HepG2 (cell line): ENCODE data around the gene ARHGAP33. TPM values are rescaled to one million over a fixed set of nuclear protein-coding genes. Genes with fewer than 3 reads are reported as not detected.

Experiments
- BRD4 ChIP-seq: sonication (generic); formaldehyde crosslinking; IDR thresholded peaks from 2 replicates; pipeline ENCODE4 v1.4.0; 2020; ENCODE audit warnings: missing genetic modification reagents
- EP300 ChIP-seq, 3 experiments: sonication (generic) in 1 of 3; formaldehyde crosslinking in 1 of 3; IDR thresholded peaks; 2 replicates each; pipeline versions ENCODE4 v1.5.1 to v1.6.1; 2011 to 2020; ENCODE audit warnings: low read depth in 2 of 3, low read length in 2 of 3, borderline replicate concordance in 1 of 3, improper control_type of control experiment in 1 of 3, mild to moderate bottlenecking in 1 of 3, missing genetic modification reagents in 1 of 3, moderate library complexity in 1 of 3
- FOXA3 ChIP-seq: IDR thresholded peaks from 2 replicates; pipeline ENCODE4 v1.6.1; 2016; ENCODE audit warnings: missing genetic modification reagents, missing compliant biosample characterization
- GABPA ChIP-seq, 2 experiments: IDR thresholded peaks; 2 replicates each; pipeline ENCODE4 v1.6.1; 2011 to 2016; ENCODE audit warnings: low read depth in 2 of 2, low read length in 1 of 2, missing biosample characterization in 1 of 2, missing genetic modification characterization in 1 of 2
- GABPB1 ChIP-seq: IDR thresholded peaks from 2 replicates; pipeline ENCODE4 v1.6.1; 2016; ENCODE audit warnings: mild to moderate bottlenecking, missing genetic modification reagents, moderate library complexity, missing compliant biosample characterization
- MEIS2 ChIP-seq: sonication (generic); formaldehyde crosslinking; IDR thresholded peaks from 2 replicates; pipeline ENCODE4 v1.9.0; 2021; ENCODE audit warnings: mild to moderate bottlenecking, missing genetic modification reagents
- RXRA ChIP-seq: sonication (generic); formaldehyde crosslinking; IDR thresholded peaks from 2 replicates; pipeline ENCODE4 v1.5.1; 2020; ENCODE audit warnings: missing genetic modification reagents
- TEAD3 ChIP-seq: optimal IDR thresholded peaks from 2 replicates; pipeline ENCODE3; 2016; ENCODE audit warnings: borderline replicate concordance
- ZBTB7B ChIP-seq: sonication (generic); formaldehyde crosslinking; IDR thresholded peaks from 2 replicates; pipeline ENCODE4 v1.4.0; 2020; ENCODE audit warnings: missing genetic modification reagents
- ZFY ChIP-seq: sonication (generic); formaldehyde crosslinking; IDR thresholded peaks from 2 replicates; pipeline ENCODE4 v1.4.0; 2020; ENCODE audit warnings: missing genetic modification reagents
- ZNF30 ChIP-seq: sonication (generic); formaldehyde crosslinking; IDR thresholded peaks from 2 replicates; pipeline ENCODE4 v1.5.0; 2020; ENCODE audit warnings: mild to moderate bottlenecking, missing genetic modification reagents
- ZNF792 ChIP-seq: IDR thresholded peaks from 2 replicates; pipeline ENCODE4 v1.6.1; 2016
- ZSCAN20 ChIP-seq: sonication (generic); formaldehyde crosslinking; IDR thresholded peaks from 2 replicates; pipeline ENCODE4 v1.4.0; 2020; ENCODE audit warnings: missing genetic modification reagents, mild to moderate bottlenecking, borderline replicate concordance
- ZSCAN9 ChIP-seq: IDR thresholded peaks from 2 replicates; pipeline ENCODE4 v1.6.1; 2016; ENCODE audit warnings: borderline replicate concordance
- polyA plus RNA-seq, 8 experiments: library from polyadenylated mRNA; depleted of rRNA in 3 of 8; stranded (reverse) in 7 of 8; unstranded in 1 of 8; fragments of >200 nt; fragmentation: Illumina TruSeq in 4 of 8; extraction: Trizol in 4 of 8; gene quantifications; 2 replicates each; pipeline versions ENCODE4 v1.2.1 to v1.2.3, GENCODE V29; 2011 to 2016; ENCODE audit warnings: low read depth in 4 of 8, missing spikeins in 1 of 8, mixed read lengths in 1 of 8; ENCODE audit not compliant: insufficient read depth in 1 of 8
- total RNA-seq, 5 experiments: library from RNA; depleted of rRNA; stranded (reverse); fragments of >200 nt; fragmentation: Illumina TruSeq; extraction: Trizol; gene quantifications; 2 replicates each; pipeline ENCODE4 v1.2.3, GENCODE V29; 2016; ENCODE audit warnings: low read depth in 1 of 5
- TF ChIP-seq, protein P1 (sequence below): IDR thresholded peaks from 2 replicates; pipeline ENCODE4 v1.4.0; 2020; ENCODE audit warnings: mild to moderate bottlenecking, missing genetic modification reagents
- TF ChIP-seq, protein P2 (sequence below): sonication (generic); formaldehyde crosslinking; IDR thresholded peaks from 2 replicates; pipeline ENCODE4 v1.4.0; 2020; ENCODE audit warnings: missing genetic modification reagents
- TF ChIP-seq, protein P3 (sequence below): sonication (generic); formaldehyde crosslinking; IDR thresholded peaks from 2 replicates; pipeline ENCODE4 v1.5.0; 2020; ENCODE audit warnings: mild to moderate bottlenecking, missing genetic modification reagents, borderline replicate concordance
- TF ChIP-seq, protein P4 (sequence below): sonication (generic); IDR thresholded peaks from 2 replicates; pipeline ENCODE4 v1.6.1; 2016; ENCODE audit warnings: low read depth, borderline replicate concordance

The ARHGAP33 gene
- total and polyA plus RNA-seq, 2 of the 13 experiments (the other 11 are each of a cell fraction or from before 2014, with no cell fraction given), result 1.3 to 2.7 TPM

DNA sequence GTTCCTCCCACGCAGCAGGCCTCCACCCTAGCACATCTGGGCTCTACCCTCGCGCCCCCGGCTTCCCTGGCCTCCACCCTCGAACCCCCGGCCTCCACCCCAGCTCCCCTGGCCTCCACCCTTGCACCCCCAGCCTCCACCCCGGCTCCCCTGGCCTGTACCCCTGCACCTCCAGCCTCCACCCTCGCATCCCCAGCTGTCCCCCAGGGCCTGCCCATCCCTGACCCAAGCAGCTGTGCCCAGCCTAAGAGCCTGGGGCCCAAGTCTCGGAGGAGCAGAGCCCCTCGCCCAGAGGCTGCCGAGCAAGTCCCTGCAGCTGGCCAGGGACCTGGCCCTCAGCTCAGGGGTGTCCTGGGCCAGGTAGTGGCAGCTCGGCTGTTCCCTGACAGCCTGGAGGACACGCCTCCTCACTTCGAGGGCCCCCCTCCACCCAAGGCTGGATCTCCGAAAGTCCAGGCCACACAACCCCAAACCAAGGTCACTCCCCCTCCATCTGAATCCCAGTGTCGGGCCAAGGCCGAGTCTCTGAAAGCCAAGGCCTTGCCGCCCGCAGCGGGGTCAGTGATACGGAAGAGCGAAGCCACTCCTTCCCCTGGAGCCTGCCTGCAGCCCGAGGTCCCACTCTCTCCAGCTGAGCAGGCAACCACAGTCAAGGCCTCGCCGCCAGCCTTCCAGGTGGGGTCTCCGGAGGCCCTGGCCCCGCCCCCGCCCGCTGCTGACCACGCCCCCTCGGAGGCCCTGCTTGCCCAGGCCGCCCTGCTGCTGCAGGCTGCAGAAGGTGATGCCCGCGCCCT lies 7.9 kb upstream of the ARHGAP33 start (continued):
- TF ChIP-seq, protein P1, sequence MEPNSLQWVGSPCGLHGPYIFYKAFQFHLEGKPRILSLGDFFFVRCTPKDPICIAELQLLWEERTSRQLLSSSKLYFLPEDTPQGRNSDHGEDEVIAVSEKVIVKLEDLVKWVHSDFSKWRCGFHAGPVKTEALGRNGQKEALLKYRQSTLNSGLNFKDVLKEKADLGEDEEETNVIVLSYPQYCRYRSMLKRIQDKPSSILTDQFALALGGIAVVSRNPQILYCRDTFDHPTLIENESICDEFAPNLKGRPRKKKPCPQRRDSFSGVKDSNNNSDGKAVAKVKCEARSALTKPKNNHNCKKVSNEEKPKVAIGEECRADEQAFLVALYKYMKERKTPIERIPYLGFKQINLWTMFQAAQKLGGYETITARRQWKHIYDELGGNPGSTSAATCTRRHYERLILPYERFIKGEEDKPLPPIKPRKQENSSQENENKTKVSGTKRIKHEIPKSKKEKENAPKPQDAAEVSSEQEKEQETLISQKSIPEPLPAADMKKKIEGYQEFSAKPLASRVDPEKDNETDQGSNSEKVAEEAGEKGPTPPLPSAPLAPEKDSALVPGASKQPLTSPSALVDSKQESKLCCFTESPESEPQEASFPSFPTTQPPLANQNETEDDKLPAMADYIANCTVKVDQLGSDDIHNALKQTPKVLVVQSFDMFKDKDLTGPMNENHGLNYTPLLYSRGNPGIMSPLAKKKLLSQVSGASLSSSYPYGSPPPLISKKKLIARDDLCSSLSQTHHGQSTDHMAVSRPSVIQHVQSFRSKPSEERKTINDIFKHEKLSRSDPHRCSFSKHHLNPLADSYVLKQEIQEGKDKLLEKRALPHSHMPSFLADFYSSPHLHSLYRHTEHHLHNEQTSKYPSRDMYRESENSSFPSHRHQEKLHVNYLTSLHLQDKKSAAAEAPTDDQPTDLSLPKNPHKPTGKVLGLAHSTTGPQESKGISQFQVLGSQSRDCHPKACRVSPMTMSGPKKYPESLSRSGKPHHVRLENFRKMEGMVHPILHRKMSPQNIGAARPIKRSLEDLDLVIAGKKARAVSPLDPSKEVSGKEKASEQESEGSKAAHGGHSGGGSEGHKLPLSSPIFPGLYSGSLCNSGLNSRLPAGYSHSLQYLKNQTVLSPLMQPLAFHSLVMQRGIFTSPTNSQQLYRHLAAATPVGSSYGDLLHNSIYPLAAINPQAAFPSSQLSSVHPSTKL, result peak; percentile 48
- TF ChIP-seq FOXA3 (CRISPR knock-in tag) (0 out of 2 replicates have a peak, but pooled peaks have one; percentile 18), ZBTB7B (CRISPR knock-in tag) (peak; percentile 61; the same call in 1 of the 2 replicates), EP300 (IDR thresholded peaks at IDR 0.05; ENCODE audit: low read depth in 2 of 2, low read length in 2 of 2) (0 out of 4 replicates have a peak, but pooled peaks of 1 of the 2 experiments have one; percentile 6), EP300 (CRISPR knock-in tag; IDR thresholded peaks at IDR 0.05; ENCODE audit: borderline replicate concordance) (no peak), MEIS2 (CRISPR knock-in tag) (peak; percentile 28; the same call in 1 of the 2 replicates), RXRA (peak; percentile 56; the same call in 1 of the 2 replicates), GABPB1 (CRISPR knock-in tag) (peak; percentile 41; the same call in 1 of the 2 replicates), TEAD3 (no peak), ZSCAN9 (CRISPR knock-in tag) (peak; percentile 25; the same call in 1 of the 2 replicates), ZNF30 (CRISPR knock-in tag) (no peak), BRD4 (CRISPR knock-in tag) (no peak), ZFY (CRISPR knock-in tag) (peak; percentile 57; the same call in 1 of the 2 replicates), ZSCAN20 (no peak), ZNF792 (CRISPR knock-in tag) (0 out of 2 replicates have a peak, but pooled peaks have one; percentile 37), GABPA (IDR thresholded peaks at IDR 0.05; ENCODE audit: low read depth, low read length) (no peak), GABPA (CRISPR knock-in tag; IDR thresholded peaks at IDR 0.05; ENCODE audit: low read depth) (no peak)
- TF ChIP-seq, protein P2, sequence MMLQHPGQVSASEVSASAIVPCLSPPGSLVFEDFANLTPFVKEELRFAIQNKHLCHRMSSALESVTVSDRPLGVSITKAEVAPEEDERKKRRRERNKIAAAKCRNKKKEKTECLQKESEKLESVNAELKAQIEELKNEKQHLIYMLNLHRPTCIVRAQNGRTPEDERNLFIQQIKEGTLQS (CRISPR knock-in tag), result no peak
- TF ChIP-seq, protein P3, sequence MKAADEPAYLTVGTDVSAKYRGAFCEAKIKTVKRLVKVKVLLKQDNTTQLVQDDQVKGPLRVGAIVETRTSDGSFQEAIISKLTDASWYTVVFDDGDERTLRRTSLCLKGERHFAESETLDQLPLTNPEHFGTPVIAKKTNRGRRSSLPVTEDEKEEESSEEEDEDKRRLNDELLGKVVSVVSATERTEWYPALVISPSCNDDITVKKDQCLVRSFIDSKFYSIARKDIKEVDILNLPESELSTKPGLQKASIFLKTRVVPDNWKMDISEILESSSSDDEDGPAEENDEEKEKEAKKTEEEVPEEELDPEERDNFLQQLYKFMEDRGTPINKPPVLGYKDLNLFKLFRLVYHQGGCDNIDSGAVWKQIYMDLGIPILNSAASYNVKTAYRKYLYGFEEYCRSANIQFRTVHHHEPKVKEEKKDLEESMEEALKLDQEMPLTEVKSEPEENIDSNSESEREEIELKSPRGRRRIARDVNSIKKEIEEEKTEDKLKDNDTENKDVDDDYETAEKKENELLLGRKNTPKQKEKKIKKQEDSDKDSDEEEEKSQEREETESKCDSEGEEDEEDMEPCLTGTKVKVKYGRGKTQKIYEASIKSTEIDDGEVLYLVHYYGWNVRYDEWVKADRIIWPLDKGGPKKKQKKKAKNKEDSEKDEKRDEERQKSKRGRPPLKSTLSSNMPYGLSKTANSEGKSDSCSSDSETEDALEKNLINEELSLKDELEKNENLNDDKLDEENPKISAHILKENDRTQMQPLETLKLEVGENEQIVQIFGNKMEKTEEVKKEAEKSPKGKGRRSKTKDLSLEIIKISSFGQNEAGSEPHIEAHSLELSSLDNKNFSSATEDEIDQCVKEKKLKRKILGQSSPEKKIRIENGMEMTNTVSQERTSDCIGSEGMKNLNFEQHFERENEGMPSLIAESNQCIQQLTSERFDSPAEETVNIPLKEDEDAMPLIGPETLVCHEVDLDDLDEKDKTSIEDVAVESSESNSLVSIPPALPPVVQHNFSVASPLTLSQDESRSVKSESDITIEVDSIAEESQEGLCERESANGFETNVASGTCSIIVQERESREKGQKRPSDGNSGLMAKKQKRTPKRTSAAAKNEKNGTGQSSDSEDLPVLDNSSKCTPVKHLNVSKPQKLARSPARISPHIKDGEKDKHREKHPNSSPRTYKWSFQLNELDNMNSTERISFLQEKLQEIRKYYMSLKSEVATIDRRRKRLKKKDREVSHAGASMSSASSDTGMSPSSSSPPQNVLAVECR (CRISPR knock-in tag), result peak; percentile 38; the same call in 1 of the 2 replicates
- TF ChIP-seq, protein P4, sequence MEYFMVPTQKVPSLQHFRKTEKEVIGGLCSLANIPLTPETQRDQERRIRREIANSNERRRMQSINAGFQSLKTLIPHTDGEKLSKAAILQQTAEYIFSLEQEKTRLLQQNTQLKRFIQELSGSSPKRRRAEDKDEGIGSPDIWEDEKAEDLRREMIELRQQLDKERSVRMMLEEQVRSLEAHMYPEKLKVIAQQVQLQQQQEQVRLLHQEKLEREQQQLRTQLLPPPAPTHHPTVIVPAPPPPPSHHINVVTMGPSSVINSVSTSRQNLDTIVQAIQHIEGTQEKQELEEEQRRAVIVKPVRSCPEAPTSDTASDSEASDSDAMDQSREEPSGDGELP, result peak; percentile 27; the same call in 1 of the 2 replicates
